Right cardiac atrium (tissue), 5 donors: ENCODE data around the gene GTF2A1. TPM values are rescaled to one million over a fixed set of nuclear protein-coding genes. Genes with fewer than 3 reads are reported as not detected.

Experiments
- ATAC-seq, 2 donors: fragments of 200-7000 bp; cut with Tn5 transposase; one replicate each; pipeline versions ENCODE4 v1.8.0 to v1.9.1; 2020; ENCODE audit warnings: moderate library complexity in 2 of 2, mild to moderate bottlenecking in 1 of 2
- DNase-seq, 3 donors: peaks; one replicate each; pipeline ENCODE4 v3.0.0-alpha.2; 2020
- H3K27ac ChIP-seq: one replicate; pipeline ENCODE4 v1.5.1; 2013; ENCODE audit warnings: mild to moderate bottlenecking, low read length, control low read depth, moderate library complexity
- H3K27me3 ChIP-seq: one replicate; pipeline ENCODE4 v1.6.1; 2013; ENCODE audit not compliant: control insufficient read depth, insufficient read depth
- H3K4me1 ChIP-seq: one replicate; pipeline ENCODE4 v1.6.1; 2013; ENCODE audit warnings: low read length; ENCODE audit not compliant: control insufficient read depth, insufficient read depth
- H3K4me3 ChIP-seq: one replicate; pipeline ENCODE4 v1.5.1; 2013; ENCODE audit warnings: low read length, control low read depth
- H3K9me3 ChIP-seq: one replicate; pipeline ENCODE4 v1.6.1; 2013; ENCODE audit warnings: low read length; ENCODE audit not compliant: control insufficient read depth
- WGBS: extraction: QIAGEN DNeasy Blood & Tissue Kit; methylation state at CpG from one replicate; pipeline ENCODE4 v1.1.7; 2013; 5-methylcytosine and 5-hydroxymethylcytosine counted together
- intact Hi-C, 4 donors: fragments of 100-400 bp; cut with DNase I; formaldehyde crosslinking; loops; one replicate each; pipeline versions ENCODE4 v1.11.0 to v1.14.0; 2022 to 2023
- long read RNA-seq, 4 donors: library from polyadenylated mRNA; unstranded; transcript quantifications; one replicate each; pipeline ENCODE4 v2.0.0, GENCODE V29; 2020 to 2021
- polyA plus RNA-seq: library from polyadenylated mRNA; stranded (reverse); fragments of 200-250 nt; gene quantifications from one replicate; pipeline ENCODE4 v1.2.3, GENCODE V29; 2013
- total RNA-seq, 4 donors: library from RNA; stranded (reverse); fragmentation: NEBNext Ultra II Directional; extraction: Animal tissue kit (Norgen Biotek cat#: 25700); gene quantifications; one replicate each; pipeline ENCODE4 v1.2.1, GENCODE V29; 2021
- donor health status: healthy with polysubstance abuse.
- donor health status: DM: no; HTN: yes; CAD: no.
- donor health status: DM: no; HTN: no; CAD: no.
- donor health status: DM: no; HTN: yes; CAD: no; lungs with severe emphysema.
- donor health status: DM: yes; HTN: yes; CAD: no.

Gene GTF2A1
- total RNA-seq (10 to 100 TPM; 18.2 to 20.7 (median 20.2) TPM), polyA plus RNA-seq (5.7 TPM)
- long read RNA-seq, donor 1, full-length matches to known transcripts: 2 of 3 reads
- long read RNA-seq, donor 1, partial matches to known transcripts: 1 of 3 reads
- long read RNA-seq, donor 1, other reads (novel, unspliced or antisense): 0 of 3 reads
- long read RNA-seq, donor 2: 0 reads
- long read RNA-seq, donor 3, full-length matches to known transcripts: 4 of 12 reads
- long read RNA-seq, donor 3, partial matches to known transcripts: 2 of 12 reads
- long read RNA-seq, donor 3, other reads (novel, unspliced or antisense): 6 of 12 reads
- long read RNA-seq, donor 4: 0 reads

DNA sequence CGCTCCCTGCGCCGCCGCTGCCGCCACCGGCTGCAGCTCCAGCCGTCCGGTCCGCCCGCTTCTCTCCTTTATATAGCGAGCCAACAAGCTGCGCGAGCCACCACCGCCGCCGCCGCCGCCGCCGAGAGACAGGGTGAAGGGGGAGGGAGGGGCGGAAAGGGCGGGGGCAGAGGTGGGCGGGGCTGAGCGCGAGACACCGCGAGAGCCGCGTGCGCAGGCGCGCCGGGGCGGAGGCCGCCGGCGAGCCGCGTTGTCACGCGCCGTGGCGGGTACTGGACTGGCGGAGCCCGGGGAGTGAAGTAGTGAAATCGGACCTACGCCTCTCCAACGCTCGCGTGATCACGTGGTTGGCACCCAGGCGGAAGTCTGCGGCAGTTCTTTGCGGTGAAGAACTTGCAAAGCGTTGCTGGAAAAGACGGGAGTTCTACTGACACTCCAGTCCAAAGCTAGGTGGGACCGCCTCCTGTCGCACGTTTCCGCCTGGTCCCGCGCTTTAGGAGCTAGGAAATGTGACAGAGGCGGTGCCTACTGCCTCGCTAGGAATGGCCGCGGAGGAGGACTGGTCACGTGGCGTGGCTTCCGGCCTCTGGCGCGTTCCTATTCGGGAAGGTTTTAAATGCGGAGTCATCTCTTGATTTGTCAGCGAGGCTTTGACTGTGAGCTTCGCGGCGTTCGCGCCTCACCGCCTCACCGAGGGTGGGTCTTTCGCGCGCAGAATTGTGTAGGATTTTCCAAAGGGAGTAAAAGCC is at the start of gene GTF2A1:
Gene GTF2A1 (minus strand): TSS at position 130 of the 749 bp plus-strand sequence. CDS start 441 bp downstream, outside the sequence.
- H3K9me3 ChIP-seq: no peaks in the 10 kb centered on the region
- peak; percentile 95 to 98 (median 97) for DNase-seq
- peaks cover 3% of the 10 kb centered on the region for H3K4me1 ChIP-seq
- WGBS: under 1% methylated on average over 84 of the region's 84 CpGs
- ATAC-seq: peak; percentile 96
- H3K27ac ChIP-seq: peak within 1 kb of the TSS; percentile 100
- H3K4me3 ChIP-seq: peak within 1 kb of the TSS; percentile 100
- no peaks in the 10 kb centered on the region for H3K27me3 ChIP-seq
- intact Hi-C loops: no loop called here

DNA sequence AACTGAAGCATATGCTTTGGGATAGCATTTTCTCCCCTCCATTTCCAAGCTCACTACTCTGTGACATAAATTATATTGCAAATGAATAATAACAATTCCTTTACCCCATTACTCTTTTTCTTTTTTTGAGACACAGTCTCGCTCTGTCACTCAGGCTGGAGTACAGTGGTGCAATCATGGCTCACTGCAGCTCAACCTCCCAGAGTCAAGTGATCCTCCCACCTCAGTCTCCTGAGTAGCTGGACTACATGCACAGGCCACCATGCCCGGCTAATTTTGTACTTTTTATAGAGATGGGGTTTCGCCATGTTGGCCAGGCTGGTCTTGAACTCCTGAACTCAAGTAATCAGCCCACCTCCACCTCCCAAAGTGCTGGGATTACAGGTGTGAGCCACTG is 49.2 kb upstream of the GTF2A1 start:
- Histone ChIP-seq H3K27ac (no peak overlapping the region), H3K9me3 (no peaks in the 10 kb centered on the region), H3K27me3 (no peaks in the 10 kb centered on the region), H3K4me3 (no peak overlapping the region), H3K4me1 (no peaks in the 10 kb centered on the region)
- DNase-seq: no peak
- WGBS: 74% methylated on average over 3 of the region's 3 CpGs
- ATAC-seq: no peak
- intact Hi-C loops: loop anchor here (2.0 to 5.0 kb wide), 4 partner anchors 182 to 197 kb away; no protein-coding TSS in a partner anchor

- Histone ChIP-seq H3K27me3 (no peaks in the 10 kb centered on the region), H3K27ac (no peak overlapping the region), H3K4me1 (no peaks in the 10 kb centered on the region), H3K9me3 (no peaks in the 10 kb centered on the region), H3K4me3 (no peak overlapping the region)
- DNase-seq (no peak), ATAC-seq (peak; percentile 68 to 70)
- intact Hi-C loops: loop anchor here in 2 of 4 donors (2.0 to 5.0 kb wide), 2 partner anchors 183 to 198 kb away; no protein-coding TSS in a partner anchor
- WGBS: 39% methylated on average over 7 of the region's 7 CpGs
These were observed 48.6 kb upstream of the GTF2A1 start for GRCh38 chr14:81269100-81269978.

DNA sequence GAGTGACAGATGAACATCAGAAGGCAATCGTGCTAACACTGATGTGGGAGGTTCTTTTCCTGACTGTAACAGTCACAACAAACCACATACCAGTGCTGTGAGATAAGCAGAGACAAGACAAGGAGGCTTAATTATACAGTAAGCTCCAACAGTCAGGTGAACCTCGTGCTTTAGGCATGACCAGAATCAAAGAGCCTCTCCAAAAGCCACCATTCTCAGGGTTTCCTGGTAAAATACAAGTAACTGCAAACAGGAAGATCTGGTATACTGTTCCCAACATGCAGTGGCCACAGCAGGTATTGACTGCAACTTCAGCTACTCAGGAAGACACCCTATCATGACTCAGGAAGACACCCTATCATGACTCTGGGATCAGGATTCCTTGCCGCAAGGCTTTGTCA is 47.3 kb upstream of the GTF2A1 start:
- H3K9me3 ChIP-seq: no peaks in the 10 kb centered on the region
- no peaks in the 10 kb centered on the region for H3K4me1 ChIP-seq
- DNase-seq (no peak), ATAC-seq (no peak)
- 29% methylated on average over 3 of the region's 3 CpGs for WGBS
- H3K27me3 ChIP-seq: no peaks in the 10 kb centered on the region
- H3K4me3 ChIP-seq: no peak overlapping the region
- intact Hi-C loops: loop anchor here in 2 of 4 donors (2.0 to 5.0 kb wide), 2 partner anchors 185 to 199 kb away; no protein-coding TSS in a partner anchor
- H3K27ac ChIP-seq: no peak overlapping the region

DNA sequence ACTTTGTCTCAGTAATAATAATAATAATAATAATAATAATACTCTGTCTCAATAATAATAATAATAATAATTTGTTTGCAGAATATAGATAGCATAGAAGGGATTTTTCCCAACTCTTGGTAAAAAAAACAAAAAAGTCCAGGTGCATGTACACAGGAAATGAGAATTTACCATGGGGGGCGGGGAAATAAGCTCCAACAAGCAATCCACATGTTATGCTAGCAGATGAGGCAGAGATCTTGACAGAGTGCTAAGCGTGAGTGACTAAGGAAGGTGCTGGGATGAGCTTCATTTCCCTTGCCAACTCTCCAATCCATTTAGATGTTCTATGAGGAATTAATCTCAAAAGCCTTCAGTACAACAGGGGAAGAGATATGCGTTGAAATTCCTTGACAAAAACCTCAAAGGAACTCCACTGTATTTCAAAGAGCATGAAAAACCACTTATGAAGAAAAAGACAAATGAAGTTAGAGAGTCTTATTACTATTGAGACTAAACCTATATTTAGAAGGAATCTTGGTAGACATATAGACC is 44.9 kb upstream of the GTF2A1 start:
- WGBS: 71% methylated on average over 3 of the region's 3 CpGs
- no peak for DNase-seq
- Histone ChIP-seq H3K27me3 (no peaks in the 10 kb centered on the region), H3K9me3 (no peaks in the 10 kb centered on the region), H3K4me3 (no peak overlapping the region), H3K4me1 (no peaks in the 10 kb centered on the region), H3K27ac (no peak overlapping the region)
- no peak for ATAC-seq
- intact Hi-C loops: loop anchor here in 1 of 4 donors (5.0 kb wide), 1 partner anchor 202 kb away; no protein-coding TSS in a partner anchor

GRCh38 chr14:81264671-81265070 is 43.9 kb upstream of the GTF2A1 start:
- ATAC-seq (no peak), DNase-seq (no peak)
- intact Hi-C loops: loop anchor here in 1 of 4 donors (5.0 kb wide), 1 partner anchor 203 kb away; no protein-coding TSS in a partner anchor
- Histone ChIP-seq H3K4me1 (no peaks in the 10 kb centered on the region), H3K9me3 (no peaks in the 10 kb centered on the region), H3K27me3 (no peaks in the 10 kb centered on the region), H3K4me3 (no peak overlapping the region), H3K27ac (no peak overlapping the region)
- 73% methylated on average over 1 of the region's 1 CpG for WGBS

DNA sequence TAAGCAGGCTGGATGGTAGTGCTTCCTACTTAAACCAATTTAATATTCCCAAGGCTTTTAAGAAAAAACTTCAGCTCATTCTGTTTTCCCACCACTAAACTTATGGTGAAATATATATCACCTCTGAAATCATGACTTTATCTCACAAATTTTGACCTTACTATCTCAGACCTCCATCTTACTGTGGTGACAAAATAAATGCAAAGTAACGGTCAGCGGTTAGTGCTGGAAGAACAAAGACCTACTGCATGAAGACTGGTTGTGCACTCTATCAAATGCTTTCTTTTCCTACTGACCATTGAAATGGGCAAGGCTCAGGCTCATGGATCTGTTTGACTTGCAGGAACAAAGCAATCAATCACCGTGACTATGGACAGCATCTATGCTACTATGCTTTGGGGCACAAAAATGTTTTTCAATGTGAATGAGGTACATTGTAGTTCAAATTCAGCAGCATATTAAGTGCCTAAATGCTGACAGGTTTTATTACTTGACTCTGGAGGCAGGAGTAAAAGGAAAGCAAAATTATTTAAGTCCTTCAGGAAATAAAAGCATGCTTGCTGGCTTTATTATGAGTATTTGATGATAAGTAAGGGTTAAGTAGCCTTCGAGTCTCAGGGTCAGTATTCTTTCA is 43.1 kb upstream of the GTF2A1 start:
- H3K27me3 ChIP-seq: no peaks in the 10 kb centered on the region
- 85% methylated on average over 4 of the region's 4 CpGs for WGBS
- no peak for DNase-seq

GRCh38 chr14:81261176-81261575 is 40.4 kb upstream of the GTF2A1 start:
- intact Hi-C loops: no loop called here
- H3K27me3 ChIP-seq: no peaks in the 10 kb centered on the region
- 64% methylated on average over 3 of the region's 3 CpGs for WGBS
- DNase-seq (no peak), ATAC-seq (no peak)
- no peak overlapping the region for H3K27ac ChIP-seq
- H3K9me3 ChIP-seq: no peaks in the 10 kb centered on the region
- no peak overlapping the region for H3K4me3 ChIP-seq
- no peaks in the 10 kb centered on the region for H3K4me1 ChIP-seq

More for the DNA sequence above, 43.1 kb upstream of the GTF2A1 start:
- intact Hi-C loops: no loop called here
- Histone ChIP-seq H3K4me1 (no peaks in the 10 kb centered on the region), H3K9me3 (no peaks in the 10 kb centered on the region), H3K27ac (no peak overlapping the region), H3K4me3 (no peak overlapping the region)
- ATAC-seq: no peak

- no peaks in the 10 kb centered on the region for H3K27me3 ChIP-seq
- no peak for DNase-seq
- intact Hi-C loops: no loop called here
- no peak overlapping the region for H3K4me3 ChIP-seq
- no peaks in the 10 kb centered on the region for H3K9me3 ChIP-seq
- 87% methylated on average over 3 of the region's 3 CpGs for WGBS
- no peak for ATAC-seq
- H3K27ac ChIP-seq: no peak overlapping the region
- no peaks in the 10 kb centered on the region for H3K4me1 ChIP-seq
These were observed 40.0 kb upstream of the GTF2A1 start for GRCh38 chr14:81260732-81261131.
